Measurements from ENCODE around the gene RAD51B. TPM values are rescaled to one million over a fixed set of nuclear protein-coding genes. Genes with fewer than 3 reads are reported as not detected.
"Not testable (repeated sequence)": the region's sequence is repeated elsewhere in the genome, so short reads cannot be mapped to it uniquely, and the experiment has no call there.

The RAD51B gene
- total and polyA plus RNA-seq, 2 experiments from 2014 or later, result 10.1 to 18.0 TPM

DNA sequence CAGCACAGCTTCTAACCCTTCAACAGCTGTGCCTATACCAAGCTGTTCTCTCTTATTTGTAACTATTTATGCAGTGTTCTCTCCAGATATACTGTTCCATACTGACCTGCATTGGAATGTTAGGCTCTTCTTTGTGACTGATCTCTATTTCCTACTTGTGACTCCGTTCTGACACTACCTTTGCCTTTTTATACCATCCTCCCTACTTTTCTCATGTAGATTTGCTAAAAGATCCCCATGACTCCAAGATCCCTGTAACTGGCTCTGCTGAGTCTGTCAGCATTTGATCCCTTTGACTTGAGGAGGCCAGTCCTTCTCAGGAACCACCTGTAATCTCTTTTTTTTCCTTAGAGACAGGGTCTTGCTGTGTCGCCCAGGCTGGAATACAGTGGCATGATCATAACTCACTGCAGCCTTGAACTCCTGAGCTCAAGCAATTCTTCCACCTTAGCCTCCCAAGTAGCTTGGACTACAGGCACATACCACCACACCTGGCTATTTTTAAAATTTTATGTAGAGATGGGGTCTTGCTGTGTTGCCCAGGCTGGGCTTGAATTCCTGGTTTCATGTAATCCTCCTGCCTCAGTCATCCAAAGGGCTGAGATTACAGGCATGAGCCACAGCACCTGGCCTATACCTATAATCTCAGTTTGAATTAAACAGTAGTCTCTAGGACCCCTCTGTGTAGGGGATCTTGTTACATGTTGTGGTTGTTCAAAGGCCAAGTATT is 605.0 kb downstream of the RAD51B start:
- Histone ChIP-seq H3K27ac (no peak overlapping the region), H3K4me2 (no peak overlapping the region), H3K9me2 (replicated peaks; ENCODE audit: insufficient read depth) (no peaks in the 10 kb centered on the region), H3K4me1 (ENCODE audit: insufficient read depth) (no peaks in the 10 kb centered on the region), H2AFZ (no peak overlapping the region), H4K20me1 (ENCODE audit: insufficient read depth, poor library complexity, severe bottlenecking) (no peaks in the 10 kb centered on the region), H3K4me3 (no peak overlapping the region), H3K79me2 (no peaks in the 10 kb centered on the region), H3K9me3 (ENCODE audit: low read depth) (no peaks in the 10 kb centered on the region), H3K36me3 (replicated peaks; ENCODE audit: insufficient read depth, low read depth) (no peaks in the 10 kb centered on the region), H3K27me3 (no peaks in the 10 kb centered on the region)
- no peak for DNase-seq (ENCODE audit: low spot score)
- TF ChIP-seq EZH2 (IDR thresholded peaks at IDR 0.05; ENCODE audit: borderline replicate concordance) (no peak), EZH2phosphoT487 (IDR thresholded peaks at IDR 0.05; ENCODE audit: low read depth, severe bottlenecking, unreplicated experiment) (no peak)
- TF ChIP-seq, protein P1, sequence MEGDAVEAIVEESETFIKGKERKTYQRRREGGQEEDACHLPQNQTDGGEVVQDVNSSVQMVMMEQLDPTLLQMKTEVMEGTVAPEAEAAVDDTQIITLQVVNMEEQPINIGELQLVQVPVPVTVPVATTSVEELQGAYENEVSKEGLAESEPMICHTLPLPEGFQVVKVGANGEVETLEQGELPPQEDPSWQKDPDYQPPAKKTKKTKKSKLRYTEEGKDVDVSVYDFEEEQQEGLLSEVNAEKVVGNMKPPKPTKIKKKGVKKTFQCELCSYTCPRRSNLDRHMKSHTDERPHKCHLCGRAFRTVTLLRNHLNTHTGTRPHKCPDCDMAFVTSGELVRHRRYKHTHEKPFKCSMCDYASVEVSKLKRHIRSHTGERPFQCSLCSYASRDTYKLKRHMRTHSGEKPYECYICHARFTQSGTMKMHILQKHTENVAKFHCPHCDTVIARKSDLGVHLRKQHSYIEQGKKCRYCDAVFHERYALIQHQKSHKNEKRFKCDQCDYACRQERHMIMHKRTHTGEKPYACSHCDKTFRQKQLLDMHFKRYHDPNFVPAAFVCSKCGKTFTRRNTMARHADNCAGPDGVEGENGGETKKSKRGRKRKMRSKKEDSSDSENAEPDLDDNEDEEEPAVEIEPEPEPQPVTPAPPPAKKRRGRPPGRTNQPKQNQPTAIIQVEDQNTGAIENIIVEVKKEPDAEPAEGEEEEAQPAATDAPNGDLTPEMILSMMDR (IDR thresholded peaks at IDR 0.05; ENCODE audit: poor library complexity), result no peak
- 50% methylated on average over 2 of the region's 2 CpGs for WGBS (ENCODE audit: low lambda C conversion rate, missing lambda C conversion rate)

DNA sequence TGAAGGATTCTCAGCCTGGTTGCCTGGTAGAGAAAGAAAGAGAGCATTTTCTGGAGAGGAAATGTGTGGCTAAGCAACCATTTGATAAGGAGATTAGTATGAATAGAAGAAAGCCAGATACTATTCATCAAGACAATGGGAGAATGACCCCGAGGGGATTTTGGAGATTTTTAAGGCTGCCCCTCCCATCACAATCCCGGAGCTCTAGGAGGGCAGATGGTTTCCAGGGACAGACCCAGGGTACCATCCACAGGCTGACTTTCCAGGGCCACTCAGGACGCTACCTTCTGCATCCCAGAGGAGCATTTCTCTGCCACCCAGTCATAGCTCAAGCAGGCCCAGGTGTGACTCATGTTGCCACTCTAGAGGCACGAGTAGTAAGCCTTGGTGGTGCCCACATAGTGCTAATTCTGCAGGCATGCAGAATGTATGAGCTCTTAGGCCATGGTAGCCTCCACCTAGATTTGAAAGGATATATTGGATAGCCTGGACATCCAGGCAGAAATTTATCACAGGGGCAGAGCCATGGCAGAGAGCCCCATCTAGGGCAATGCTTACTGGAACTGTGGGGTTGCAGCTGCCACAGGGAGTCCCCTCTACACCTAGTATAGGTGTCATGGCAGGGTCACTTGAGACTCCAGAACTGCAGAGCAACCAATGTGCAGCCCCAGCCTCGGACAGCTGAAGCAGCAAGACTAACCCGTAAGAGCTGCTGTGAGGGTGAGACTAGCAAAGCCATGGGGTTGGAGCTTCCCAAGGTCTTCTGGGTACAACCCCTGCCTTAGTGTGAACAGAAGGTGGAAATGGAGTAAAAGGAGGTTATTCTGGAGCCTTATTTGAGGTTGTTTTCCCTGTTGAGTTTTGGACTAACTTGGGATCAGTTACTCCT is 607.3 kb downstream of the RAD51B start:
- no peaks in the 10 kb centered on the region for H4K20me1 ChIP-seq (ENCODE audit: insufficient read depth, poor library complexity, severe bottlenecking)
- no peaks in the 10 kb centered on the region for H3K9me3 ChIP-seq (ENCODE audit: low read depth)
- WGBS (ENCODE audit: low lambda C conversion rate, missing lambda C conversion rate), result 74% methylated on average over 6 of the region's 6 CpGs
- peak overlapping the region; percentile 15 for H3K27ac ChIP-seq
- H3K79me2 ChIP-seq, result no peaks in the 10 kb centered on the region
- no peaks in the 10 kb centered on the region for H3K36me3 ChIP-seq (replicated peaks; ENCODE audit: insufficient read depth, low read depth)
- DNase-seq (ENCODE audit: low spot score), result no peak
- no peak overlapping the region for H3K4me3 ChIP-seq
- H3K27me3 ChIP-seq, result no peaks in the 10 kb centered on the region
- no peaks in the 10 kb centered on the region for H3K9me2 ChIP-seq (replicated peaks; ENCODE audit: insufficient read depth)
- TF ChIP-seq EZH2 (IDR thresholded peaks at IDR 0.05; ENCODE audit: borderline replicate concordance) (no peak), EZH2phosphoT487 (IDR thresholded peaks at IDR 0.05; ENCODE audit: low read depth, severe bottlenecking, unreplicated experiment) (no peak)
- TF ChIP-seq, protein P1 (IDR thresholded peaks at IDR 0.05; ENCODE audit: poor library complexity), result no peak
- no peak overlapping the region for H2AFZ ChIP-seq
- H3K4me1 ChIP-seq (ENCODE audit: insufficient read depth), result no peaks in the 10 kb centered on the region
- H3K4me2 ChIP-seq, result no peak overlapping the region

DNA sequence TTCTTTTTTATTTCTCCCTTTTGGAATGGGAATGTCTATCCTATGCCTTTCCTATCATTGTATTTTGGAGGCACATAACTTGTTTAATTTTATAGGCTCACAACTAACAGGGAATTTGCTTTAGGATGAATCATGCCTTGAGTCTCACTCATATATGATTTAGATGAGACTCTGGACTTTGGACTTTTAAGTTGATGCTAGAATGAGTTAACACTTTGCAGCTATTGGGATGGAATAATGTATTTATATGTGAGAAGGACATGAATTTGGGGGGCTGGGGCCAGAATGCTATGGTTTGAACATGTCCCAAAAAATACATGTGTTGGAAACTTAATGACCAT is 607.9 kb downstream of the RAD51B start:
- Histone ChIP-seq H3K36me3 (replicated peaks; ENCODE audit: insufficient read depth, low read depth) (no peaks in the 10 kb centered on the region), H3K9me2 (replicated peaks; ENCODE audit: insufficient read depth) (no peaks in the 10 kb centered on the region), H3K4me2 (no peak overlapping the region), H3K9me3 (ENCODE audit: low read depth) (no peaks in the 10 kb centered on the region), H3K4me3 (no peak overlapping the region), H3K27me3 (no peaks in the 10 kb centered on the region), H3K4me1 (ENCODE audit: insufficient read depth) (no peaks in the 10 kb centered on the region), H2AFZ (no peak overlapping the region), H4K20me1 (ENCODE audit: insufficient read depth, poor library complexity, severe bottlenecking) (no peaks in the 10 kb centered on the region), H3K27ac (peak overlapping the region; percentile 15), H3K79me2 (no peaks in the 10 kb centered on the region)
- TF ChIP-seq, protein P1 (IDR thresholded peaks at IDR 0.05; ENCODE audit: poor library complexity), result no peak
- TF ChIP-seq EZH2 (IDR thresholded peaks at IDR 0.05; ENCODE audit: borderline replicate concordance), result no peak
- no peak for TF ChIP-seq EZH2phosphoT487 (IDR thresholded peaks at IDR 0.05; ENCODE audit: low read depth, severe bottlenecking, unreplicated experiment)
- no peak for DNase-seq (ENCODE audit: low spot score)

DNA sequence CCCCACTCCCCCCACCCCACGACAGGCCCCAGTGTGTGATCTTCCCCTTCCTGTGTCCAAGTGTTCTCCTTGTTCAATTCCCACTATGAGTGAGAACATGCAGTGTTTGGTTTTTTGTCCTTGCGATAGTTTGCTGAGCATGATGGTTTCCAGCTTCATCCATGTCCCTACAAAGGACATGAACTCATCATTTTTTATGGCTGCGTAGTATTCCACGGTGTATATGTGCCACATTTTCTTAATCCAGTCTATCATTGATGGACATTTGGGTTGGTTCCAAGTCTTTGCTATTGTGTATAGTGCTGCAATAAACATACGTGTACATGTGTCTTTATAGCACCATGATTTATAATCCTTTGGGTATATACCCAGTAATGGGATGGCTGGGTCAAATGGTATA is 609.3 kb downstream of the RAD51B start:
- not testable (repeated sequence) for H3K4me3 ChIP-seq, H3K79me2 ChIP-seq
- WGBS (ENCODE audit: low lambda C conversion rate, missing lambda C conversion rate), result 93% methylated on average over 5 of the region's 5 CpGs

DNA sequence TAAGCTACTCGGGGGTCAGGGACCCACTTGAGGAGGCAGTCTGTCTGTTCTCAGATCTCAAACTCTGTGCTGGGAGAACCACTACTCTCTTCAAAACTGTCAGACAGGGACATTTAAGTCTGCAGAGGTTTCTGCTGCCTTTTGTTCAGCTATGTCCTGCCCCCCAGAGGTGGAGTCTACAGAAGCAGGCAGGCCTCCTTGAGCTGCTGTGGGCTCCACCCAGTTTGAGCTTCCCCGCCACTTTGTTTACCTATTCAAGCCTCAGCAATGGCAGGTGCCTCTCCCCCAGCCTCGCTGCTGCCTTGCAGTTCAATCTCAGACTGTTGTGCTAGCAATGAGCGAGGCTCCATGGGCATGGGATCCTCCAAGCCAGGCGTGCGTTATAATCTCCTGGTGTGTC is 614.6 kb downstream of the RAD51B start:
- H3K4me2 ChIP-seq; H3K36me3 ChIP-seq (replicated peaks; ENCODE audit: insufficient read depth, low read depth); H3K27me3 ChIP-seq; H2AFZ ChIP-seq; H3K27ac ChIP-seq; H3K4me1 ChIP-seq (ENCODE audit: insufficient read depth); H3K79me2 ChIP-seq; H3K4me3 ChIP-seq; H3K9me3 ChIP-seq (ENCODE audit: low read depth); DNase-seq (ENCODE audit: low spot score); H3K9me2 ChIP-seq (replicated peaks; ENCODE audit: insufficient read depth); H4K20me1 ChIP-seq (ENCODE audit: insufficient read depth, poor library complexity, severe bottlenecking): not testable (repeated sequence)
- WGBS (ENCODE audit: low lambda C conversion rate, missing lambda C conversion rate), result 83% methylated on average over 5 of the region's 6 CpGs

More for the DNA sequence above, 609.3 kb downstream of the RAD51B start:
- H3K4me1 ChIP-seq (ENCODE audit: insufficient read depth); H3K27ac ChIP-seq; DNase-seq (ENCODE audit: low spot score); H2AFZ ChIP-seq; H3K9me2 ChIP-seq (replicated peaks; ENCODE audit: insufficient read depth); H3K4me2 ChIP-seq; H4K20me1 ChIP-seq (ENCODE audit: insufficient read depth, poor library complexity, severe bottlenecking); H3K27me3 ChIP-seq; H3K9me3 ChIP-seq (ENCODE audit: low read depth); H3K36me3 ChIP-seq (replicated peaks; ENCODE audit: insufficient read depth, low read depth): not testable (repeated sequence)

DNA sequence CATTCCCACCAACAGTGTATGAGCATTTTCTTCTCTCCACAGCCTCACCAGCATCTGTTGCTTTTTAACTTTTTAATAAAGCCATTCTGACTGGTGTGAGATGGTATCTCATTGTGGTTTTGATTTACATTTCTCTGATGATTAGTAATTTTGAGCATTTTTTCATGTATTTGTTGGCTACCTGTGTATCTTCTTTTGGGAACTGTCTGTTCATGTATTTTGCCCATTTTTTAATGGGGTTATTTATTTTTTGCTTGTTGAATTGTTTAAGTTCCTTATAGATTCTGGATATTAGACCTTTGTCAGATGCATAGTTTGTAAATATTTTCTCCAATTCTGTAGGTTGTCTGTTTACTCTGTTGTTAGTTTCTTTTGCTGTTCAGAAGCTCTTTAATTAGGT is 616.1 kb downstream of the RAD51B start:
- not testable (repeated sequence) for H3K36me3 ChIP-seq (replicated peaks; ENCODE audit: insufficient read depth, low read depth); DNase-seq (ENCODE audit: low spot score); H3K4me3 ChIP-seq; H3K4me2 ChIP-seq; H3K4me1 ChIP-seq (ENCODE audit: insufficient read depth); H3K9me2 ChIP-seq (replicated peaks; ENCODE audit: insufficient read depth); H2AFZ ChIP-seq; H3K27me3 ChIP-seq; H3K79me2 ChIP-seq; H4K20me1 ChIP-seq (ENCODE audit: insufficient read depth, poor library complexity, severe bottlenecking); H3K9me3 ChIP-seq (ENCODE audit: low read depth); H3K27ac ChIP-seq

All from hepatocyte (in vitro differentiated cells).